GM12864 (cell line): ENCODE data around the gene STK26.

ENCODE experiments used
- DNase-seq: peaks from one replicate; pipeline ENCODE4 v3.0.0-alpha.2; 2011; ENCODE audit warnings: low read depth
- H3K4me3 ChIP-seq: 2 replicates; pipeline ENCODE4 v1.5.1; 2011; ENCODE audit warnings: mild to moderate bottlenecking, low read depth, low read length, control low read depth
- CTCF ChIP-seq: IDR thresholded peaks from 2 replicates; pipeline ENCODE4 v1.5.1; 2011; ENCODE audit warnings: low read depth, mild to moderate bottlenecking, moderate library complexity, low read length, control low read depth, inconsistent platforms; ENCODE audit errors: missing control alignments

The STK26 gene

GRCh38 chrX:132022967-132023895 lies at the start of gene STK26:
Gene STK26, plus strand, starts transcription at chrX:132023302. Its CDS starts 316 bp downstream, at chrX:132023618.
- TF ChIP-seq CTCF: no peak
- H3K4me3 ChIP-seq: peak within 1 kb of the TSS; percentile 90
- no peak for DNase-seq

- TF ChIP-seq CTCF: no peak
- no peak overlapping the region for H3K4me3 ChIP-seq
- no peak for DNase-seq
These were observed 47.3 kb upstream of the STK26 start for GRCh38 chrX:131975851-131976250.

- DNase-seq: no peak
- H3K4me3 ChIP-seq: no peak overlapping the region
- no peak for TF ChIP-seq CTCF
These were observed 45.5 kb upstream of the STK26 start for GRCh38 chrX:131977619-131978018.

- DNase-seq: no peak
- no peak for TF ChIP-seq CTCF
- no peak overlapping the region for H3K4me3 ChIP-seq
These were observed 44.0 kb upstream of the STK26 start for GRCh38 chrX:131979116-131979515.

- H3K4me3 ChIP-seq: no peak overlapping the region
- no peak for DNase-seq
- no peak for TF ChIP-seq CTCF
These were observed 37.5 kb upstream of the STK26 start for GRCh38 chrX:131985526-131986049.

- peak; percentile 64 for DNase-seq
- H3K4me3 ChIP-seq: no peak overlapping the region
- no peak for TF ChIP-seq CTCF
These were observed 35.9 kb upstream of the STK26 start for GRCh38 chrX:131987252-131987651.
